Measurements from ENCODE around the gene CCSER1.
"Not testable (repeated sequence)": the region's sequence is repeated elsewhere in the genome, so short reads cannot be mapped to it uniquely, and the experiment has no call there.

- TF ChIP-seq POLR2A, CTCF (IDR thresholded peaks at IDR 0.05): not testable (repeated sequence)
These were observed 776.2 kb downstream of the CCSER1 start for GRCh38 chr4:90903413-90903812.
